ENCODE measurements around the gene RXRA. TPM values are rescaled to one million over a fixed set of nuclear protein-coding genes. Genes with fewer than 3 reads are reported as not detected.

RXRA gene
- total RNA-seq, 1 experiment from 2014 or later = 29.9 TPM

DNA sequence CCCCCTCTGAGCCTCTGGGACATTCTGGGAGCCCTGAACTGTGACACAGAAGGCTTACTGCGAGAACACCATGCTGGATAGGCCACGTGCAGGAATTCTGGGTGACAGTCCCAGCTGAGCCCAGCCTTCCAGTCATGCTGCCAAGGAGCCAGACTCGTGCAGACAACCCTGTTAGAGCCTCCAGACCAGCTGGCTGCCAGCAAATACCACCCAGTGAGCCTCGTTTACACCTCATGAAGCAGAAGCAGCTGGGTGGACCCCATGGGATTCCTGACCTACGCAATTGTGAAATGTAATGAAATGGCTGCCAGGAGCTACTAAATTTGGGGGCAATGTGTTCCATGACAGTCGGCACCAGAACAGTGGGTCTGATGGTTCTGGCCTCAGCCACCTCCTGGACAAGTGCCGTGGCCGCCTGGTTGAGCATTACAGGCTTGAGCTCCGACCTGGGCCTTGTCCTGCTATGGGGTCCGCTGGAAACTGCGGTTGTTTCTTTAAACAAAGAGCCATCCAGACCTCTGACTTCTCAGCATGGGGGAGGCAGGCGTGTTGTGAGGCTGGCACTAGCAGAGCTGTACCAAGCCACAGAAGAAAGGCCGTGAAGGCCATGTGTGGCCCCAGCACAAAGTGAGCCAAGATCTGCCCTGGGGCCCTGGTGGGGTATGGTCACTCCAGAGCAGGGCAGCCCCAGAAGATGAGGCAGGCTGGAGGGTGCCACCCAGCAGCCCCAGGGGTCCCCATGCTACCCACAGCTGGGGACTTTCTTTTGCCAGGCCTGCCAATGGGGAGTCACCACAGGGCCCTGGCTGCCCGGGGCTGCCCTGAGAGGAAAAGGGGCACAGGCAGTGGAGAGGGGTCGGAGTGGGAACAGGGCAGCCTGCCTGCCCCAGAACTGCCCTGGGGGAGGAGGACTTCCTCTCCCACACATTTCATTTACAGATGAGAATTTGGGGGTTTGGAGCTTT lies 19.3 kb upstream of the RXRA start:
- H3K27ac Mint-ChIP-seq = no peak overlapping the region
- Histone ChIP-seq H3K27ac (ENCODE audit: insufficient read length, low read depth, low read length) (no peak overlapping the region), H4K8ac (replicated peaks; ENCODE audit: insufficient read length, low read depth, low read length) (no peak overlapping the region), H2BK15ac (ENCODE audit: low read depth, low read length) (no peak overlapping the region), H3K4me1 (ENCODE audit: insufficient read depth, low read length) (no peaks in the 10 kb centered on the region), H3K4ac (ENCODE audit: low read depth, low read length) (no peak overlapping the region), H3K79me1 (ENCODE audit: insufficient read depth, low read depth, low read length, poor library complexity, severe bottlenecking) (no peaks in the 10 kb centered on the region), H3K9ac (ENCODE audit: extremely low read depth, insufficient read length, low read length) (no peak overlapping the region), H3K9me3 (ENCODE audit: control insufficient read depth, low read depth, low read length) (no peaks in the 10 kb centered on the region), H3K23ac (ENCODE audit: insufficient read length, low read depth, low read length) (no peak overlapping the region), H2BK20ac (ENCODE audit: low read depth, low read length, poor library complexity, severe bottlenecking) (no peak overlapping the region), H2AFZ (ENCODE audit: low read length) (no peak overlapping the region), H4K5ac (ENCODE audit: insufficient read length, low read depth, low read length) (no peak overlapping the region), H3K79me2 (ENCODE audit: insufficient read depth, low read length) (no peaks in the 10 kb centered on the region), H2BK12ac (ENCODE audit: insufficient read length, low read depth, low read length) (no peak overlapping the region), H3K18ac (ENCODE audit: insufficient read length, low read depth, low read length) (no peak overlapping the region), H2BK5ac (ENCODE audit: insufficient read length, low read length) (no peak overlapping the region), H3K27me3 (ENCODE audit: insufficient read depth, low read length) (no peaks in the 10 kb centered on the region), H2AK5ac (ENCODE audit: insufficient read length, low read length) (no peak overlapping the region), H3K56ac (ENCODE audit: insufficient read length, low read depth, low read length) (no peak overlapping the region), H3K4me2 (ENCODE audit: insufficient read depth, insufficient read length, low read length) (no peak overlapping the region), H3T11ph (ENCODE audit: low read length) (no peak overlapping the region), H2BK120ac (ENCODE audit: low read depth, low read length, poor library complexity, severe bottlenecking) (no peak overlapping the region), H4K20me1 (ENCODE audit: control insufficient read depth, insufficient read depth, insufficient read length) (no peaks in the 10 kb centered on the region), H3K14ac (ENCODE audit: insufficient read depth, low read length) (no peak overlapping the region), H3K23me2 (ENCODE audit: insufficient read length, low read depth, low read length, poor library complexity, severe bottlenecking) (no peaks in the 10 kb centered on the region), H4K91ac (ENCODE audit: insufficient read length, low read depth, low read length) (no peak overlapping the region)
- H3K4me3 Mint-ChIP-seq = no peak overlapping the region
- H3K9me3 Mint-ChIP-seq = peaks cover 6 to 12% of the 10 kb centered on the region in 2 experiments
- no peaks in the 10 kb centered on the region for H3K4me1 Mint-ChIP-seq
- peaks cover 4% of the 10 kb centered on the region for H3K27me3 Mint-ChIP-seq (ENCODE audit: low read depth)
- TF ChIP-seq, protein P1, sequence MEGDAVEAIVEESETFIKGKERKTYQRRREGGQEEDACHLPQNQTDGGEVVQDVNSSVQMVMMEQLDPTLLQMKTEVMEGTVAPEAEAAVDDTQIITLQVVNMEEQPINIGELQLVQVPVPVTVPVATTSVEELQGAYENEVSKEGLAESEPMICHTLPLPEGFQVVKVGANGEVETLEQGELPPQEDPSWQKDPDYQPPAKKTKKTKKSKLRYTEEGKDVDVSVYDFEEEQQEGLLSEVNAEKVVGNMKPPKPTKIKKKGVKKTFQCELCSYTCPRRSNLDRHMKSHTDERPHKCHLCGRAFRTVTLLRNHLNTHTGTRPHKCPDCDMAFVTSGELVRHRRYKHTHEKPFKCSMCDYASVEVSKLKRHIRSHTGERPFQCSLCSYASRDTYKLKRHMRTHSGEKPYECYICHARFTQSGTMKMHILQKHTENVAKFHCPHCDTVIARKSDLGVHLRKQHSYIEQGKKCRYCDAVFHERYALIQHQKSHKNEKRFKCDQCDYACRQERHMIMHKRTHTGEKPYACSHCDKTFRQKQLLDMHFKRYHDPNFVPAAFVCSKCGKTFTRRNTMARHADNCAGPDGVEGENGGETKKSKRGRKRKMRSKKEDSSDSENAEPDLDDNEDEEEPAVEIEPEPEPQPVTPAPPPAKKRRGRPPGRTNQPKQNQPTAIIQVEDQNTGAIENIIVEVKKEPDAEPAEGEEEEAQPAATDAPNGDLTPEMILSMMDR (conservative IDR thresholded peaks at IDR 0.05) = no peak
- DNase-seq = no peak
- WGBS (ENCODE audit: extremely low coverage, insufficient read length, low lambda C conversion rate) = no CpG with 5 or more reads among the region's 15 CpGs
- H3K36me3 Mint-ChIP-seq (ENCODE audit: insufficient read depth in 1 of 3, low read depth in 3 of 3) = no peaks in the 10 kb centered on the region; a peak in 1 of 7 replicates
